ENCODE results near the gene DEPDC1B.
"Not testable (repeated sequence)": the region's sequence is repeated elsewhere in the genome, so short reads cannot be mapped to it uniquely, and the experiment has no call there.

The DEPDC1B gene

DNA sequence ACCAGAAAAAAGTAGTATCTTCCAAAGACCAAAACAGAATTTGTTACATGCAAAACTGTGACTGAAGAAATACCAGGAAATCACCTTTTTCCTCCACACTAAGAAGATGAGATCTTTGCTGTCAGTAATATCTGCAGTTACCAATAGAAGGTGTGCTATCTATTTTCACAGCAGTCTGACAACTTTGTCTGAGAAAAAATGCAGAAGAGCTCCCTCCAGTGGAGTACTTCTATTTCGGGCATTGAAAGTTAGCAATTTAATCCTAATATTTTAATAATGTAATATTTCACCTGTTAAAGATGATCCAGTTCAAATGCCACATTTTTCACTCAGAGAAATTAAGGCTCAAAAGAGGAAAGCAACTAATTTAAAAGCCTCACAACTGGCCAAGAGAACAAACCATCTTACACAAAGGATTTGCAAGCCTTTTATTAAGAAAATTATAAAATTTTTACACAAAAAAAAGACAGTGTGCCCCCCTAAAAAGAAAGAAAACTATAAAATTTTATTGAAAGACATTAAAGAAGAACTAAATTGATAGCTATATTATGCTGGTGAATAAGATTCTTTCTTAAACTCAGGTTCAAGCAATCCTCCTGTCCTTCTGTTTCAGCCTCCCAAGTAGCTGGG is 50.6 kb downstream of the DEPDC1B start:
- DNase-seq: no peak

DNA sequence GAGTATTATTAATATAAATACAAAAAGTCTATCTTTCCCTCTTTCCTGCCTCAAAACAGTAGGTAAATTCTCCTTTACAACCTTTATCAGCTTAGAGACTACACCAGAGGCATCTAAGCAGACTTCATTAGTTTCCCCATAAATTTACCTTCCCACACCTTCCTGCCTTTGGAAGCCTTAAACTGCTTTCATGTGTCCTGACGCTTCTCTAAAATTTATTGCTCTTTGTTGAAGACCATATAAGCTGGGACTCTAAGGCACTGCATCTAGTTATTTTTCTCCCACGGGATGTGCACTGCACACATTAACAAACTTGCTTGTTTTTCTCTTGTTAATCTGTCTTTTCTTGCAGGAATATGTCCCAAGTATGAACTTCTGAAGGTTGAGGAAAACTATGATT is 51.8 kb downstream of the DEPDC1B start:
- DNase-seq: no peak

DNA sequence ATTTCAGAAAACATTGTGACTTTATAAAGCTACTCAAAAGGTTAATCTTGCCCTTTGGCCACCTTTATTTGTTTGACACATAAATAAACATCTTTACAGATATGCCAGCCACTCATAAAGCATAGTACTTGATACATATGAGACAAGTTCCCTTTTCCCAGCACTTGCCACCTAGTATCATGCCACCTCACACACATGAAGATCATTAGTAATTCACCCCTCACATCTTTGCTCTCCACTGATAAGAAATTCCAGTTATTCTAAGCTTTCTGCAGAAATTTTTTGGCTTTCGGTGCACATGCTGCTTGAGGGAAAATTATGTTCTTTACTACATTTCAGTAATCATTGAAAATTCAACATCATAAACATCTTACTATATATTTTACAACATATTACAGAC is 59.1 kb downstream of the DEPDC1B start:
- DNase-seq: no peak

DNA sequence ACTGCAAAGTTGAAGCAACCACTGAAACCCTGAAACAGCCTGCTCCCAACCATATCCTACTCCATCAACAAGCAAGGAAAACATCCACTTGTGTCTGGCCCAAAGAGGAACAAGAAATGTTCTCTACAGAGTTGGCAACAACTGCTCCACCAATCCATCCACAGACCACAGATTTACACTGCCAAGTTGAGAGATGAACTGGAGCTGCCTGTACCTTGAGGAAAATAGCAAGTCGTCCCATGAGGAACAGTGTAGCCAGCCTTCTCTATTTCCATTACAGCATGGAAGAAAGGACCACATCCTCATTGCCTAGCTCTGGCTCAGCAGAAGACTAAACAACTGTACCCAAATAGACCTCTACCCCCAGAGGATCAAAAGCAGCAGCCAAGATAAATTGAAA is 60.4 kb downstream of the DEPDC1B start:
- DNase-seq: no peak

DNA sequence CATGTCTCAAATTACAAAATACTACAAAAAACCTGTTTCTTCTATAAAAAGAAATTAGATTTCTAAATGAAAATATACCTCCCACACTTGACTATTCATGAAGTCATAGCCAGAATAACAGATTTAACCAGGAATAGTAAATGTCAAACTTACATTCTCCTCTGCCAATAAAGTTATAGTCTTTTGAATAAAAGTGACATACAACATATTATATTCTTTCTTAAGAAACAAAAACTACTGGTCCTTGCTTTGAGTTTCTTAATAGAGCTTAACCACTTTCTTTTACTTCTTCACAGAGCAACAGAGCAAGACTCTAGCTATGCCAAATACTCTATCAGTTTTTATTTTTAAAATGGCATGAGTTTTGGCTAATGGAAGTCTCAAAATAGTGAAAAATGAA is 61.7 kb downstream of the DEPDC1B start:
- no peak for DNase-seq

DNA sequence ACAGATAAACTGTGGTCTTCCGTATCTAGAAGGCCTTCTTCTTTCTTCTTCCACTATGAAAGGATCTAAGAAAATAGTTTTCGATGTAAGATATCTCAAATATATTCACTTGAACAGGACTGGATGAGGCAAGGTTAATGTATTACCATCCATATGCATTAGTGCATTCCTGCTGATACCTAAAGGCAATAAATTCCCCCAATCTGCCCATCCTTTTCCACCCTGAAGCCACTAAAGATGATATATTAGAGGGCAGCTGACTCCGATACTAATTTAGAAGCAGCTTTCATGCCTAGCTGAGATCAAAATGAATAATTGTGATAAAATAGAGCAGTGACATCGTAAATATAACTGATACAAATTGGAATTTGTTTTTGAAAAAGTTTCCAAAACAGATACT is 63.3 kb downstream of the DEPDC1B start:
- DNase-seq: no peak

DNA sequence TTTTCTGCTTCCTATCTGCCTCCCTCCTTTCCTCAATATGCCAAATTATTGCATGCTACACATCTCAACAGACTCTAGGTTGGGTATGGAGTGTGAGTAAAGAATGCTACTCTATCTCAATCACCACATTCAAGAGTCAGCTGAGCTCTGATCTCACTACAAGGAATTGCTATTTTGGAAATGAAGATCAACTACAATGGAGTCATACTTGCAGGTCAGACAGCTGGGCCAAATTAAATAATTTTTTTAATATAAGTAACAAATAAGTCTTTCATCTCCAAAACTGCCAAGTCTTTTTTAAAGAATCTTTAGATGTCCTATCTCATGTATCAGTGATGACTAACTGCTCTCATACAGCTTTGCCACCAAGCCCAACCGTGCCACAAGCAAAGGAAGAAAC is 64.0 kb downstream of the DEPDC1B start:
- no peak for DNase-seq

DNA sequence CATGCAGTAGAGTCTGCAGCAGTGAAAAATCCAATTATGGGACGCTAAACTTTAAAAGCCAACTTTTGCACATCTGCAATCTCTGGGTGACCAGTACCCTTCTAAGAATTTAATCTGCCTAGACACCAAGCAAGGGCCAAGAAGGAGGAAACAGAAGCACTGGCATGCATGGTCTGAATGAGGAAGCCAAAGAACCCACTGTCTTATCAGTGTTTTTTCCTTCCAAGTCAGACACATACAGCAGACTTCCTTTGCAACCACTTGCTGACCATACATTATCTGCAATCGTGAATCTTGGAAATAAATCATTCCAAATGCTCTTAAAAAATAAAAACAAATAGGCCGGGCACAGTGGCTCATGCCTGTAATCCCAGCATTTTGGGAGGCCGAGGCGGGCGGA is 65.9 kb downstream of the DEPDC1B start:
- DNase-seq: no peak

DNA sequence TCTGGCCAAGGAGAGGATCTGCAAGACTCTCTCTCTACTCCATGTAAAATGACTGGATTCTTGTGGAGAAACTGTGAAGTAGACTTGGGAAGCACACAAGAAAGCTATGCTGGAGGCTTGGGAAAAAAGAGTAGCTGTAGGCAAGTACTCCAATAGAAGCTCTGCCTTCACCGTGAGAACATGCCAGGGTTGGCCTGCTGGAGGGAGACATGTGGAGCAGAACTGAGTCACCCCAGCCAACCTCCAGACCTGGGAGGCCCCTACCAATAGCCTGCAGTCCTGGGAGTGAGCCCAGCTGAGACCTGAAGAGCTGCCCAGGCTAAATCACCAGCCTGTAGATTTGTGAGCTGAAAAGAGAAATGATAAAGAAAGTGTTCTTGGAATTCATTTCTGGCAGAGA is 66.6 kb downstream of the DEPDC1B start:
- DNase-seq: no peak

DNA sequence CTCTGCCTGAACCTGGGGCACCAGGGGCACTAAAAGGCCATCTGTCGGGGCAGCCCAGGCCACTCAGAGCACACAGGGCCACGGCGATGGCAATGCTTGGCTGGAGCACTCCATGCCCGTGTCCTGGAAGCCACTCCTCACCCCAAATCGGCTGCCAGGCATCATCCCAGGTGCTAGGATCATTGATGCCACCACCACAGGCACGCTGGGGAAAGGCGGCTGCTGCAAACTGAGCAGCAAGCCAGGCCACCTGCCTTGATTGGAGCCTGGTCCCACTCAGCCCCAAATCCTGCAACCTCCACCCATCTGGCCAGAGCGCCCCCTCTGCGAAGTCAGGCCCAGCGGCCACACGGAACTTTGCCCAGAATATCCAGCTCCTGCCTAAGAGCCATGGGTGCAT is 67.8 kb downstream of the DEPDC1B start:
- DNase-seq: no peak

DNA sequence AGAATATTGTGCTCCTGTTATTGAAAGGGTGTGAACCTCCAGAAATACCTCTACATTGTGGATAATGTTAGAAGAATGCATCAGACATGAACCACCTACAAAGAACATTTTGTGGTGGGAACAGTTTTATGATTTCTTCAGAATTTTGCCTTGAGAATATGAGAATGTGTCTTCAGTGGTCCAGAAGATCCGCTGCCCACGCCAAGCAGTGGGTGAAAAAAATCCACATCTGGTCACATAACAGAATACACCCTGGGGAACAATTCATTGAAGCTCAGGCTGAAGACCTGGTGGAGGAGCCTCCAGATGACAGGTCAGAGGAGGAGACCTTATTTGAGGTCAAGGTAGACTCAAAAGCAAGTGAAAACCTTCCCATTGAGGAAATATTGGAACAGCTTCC is 69.1 kb downstream of the DEPDC1B start:
- DNase-seq: no peak

DNA sequence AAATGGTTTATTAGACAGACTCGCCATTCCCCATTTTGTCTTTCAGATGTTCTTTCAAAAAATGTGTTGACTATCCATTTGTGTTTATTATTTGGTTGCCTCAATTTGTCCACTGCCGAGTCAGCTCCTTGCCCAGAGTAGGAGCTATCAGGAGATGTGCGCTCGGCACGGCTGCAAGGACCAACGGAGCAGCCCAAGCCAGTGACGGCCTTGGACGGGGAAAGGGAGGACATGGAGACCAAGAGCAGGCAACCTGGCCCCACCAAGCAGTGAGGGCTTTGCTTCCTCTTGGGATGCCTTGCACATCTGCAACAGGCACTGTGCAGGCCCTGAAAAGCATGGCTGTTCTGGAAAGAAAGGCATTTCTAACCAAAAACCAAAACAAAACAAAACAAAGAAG is 69.8 kb downstream of the DEPDC1B start:
- no peak for DNase-seq

DNA sequence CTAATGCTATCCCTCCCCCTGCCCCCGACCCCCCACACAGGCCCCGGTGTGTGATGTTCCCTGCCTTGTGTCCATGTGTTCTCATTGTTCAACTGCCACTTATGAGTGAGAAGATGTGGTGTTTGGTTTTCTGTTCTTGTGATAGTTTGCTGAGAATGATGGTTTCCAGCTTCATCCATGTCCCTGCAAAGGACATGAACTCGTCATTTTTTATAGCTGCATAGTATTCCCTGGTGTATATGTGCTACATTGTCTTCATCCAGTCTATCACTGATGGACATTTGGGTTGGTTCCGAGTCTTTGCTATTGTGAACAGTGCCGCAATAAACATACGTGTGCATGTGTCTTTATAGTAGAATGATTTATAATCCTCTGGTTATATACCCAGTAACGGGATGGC is 75.1 kb downstream of the DEPDC1B start:
- not testable (repeated sequence) for DNase-seq

DNA sequence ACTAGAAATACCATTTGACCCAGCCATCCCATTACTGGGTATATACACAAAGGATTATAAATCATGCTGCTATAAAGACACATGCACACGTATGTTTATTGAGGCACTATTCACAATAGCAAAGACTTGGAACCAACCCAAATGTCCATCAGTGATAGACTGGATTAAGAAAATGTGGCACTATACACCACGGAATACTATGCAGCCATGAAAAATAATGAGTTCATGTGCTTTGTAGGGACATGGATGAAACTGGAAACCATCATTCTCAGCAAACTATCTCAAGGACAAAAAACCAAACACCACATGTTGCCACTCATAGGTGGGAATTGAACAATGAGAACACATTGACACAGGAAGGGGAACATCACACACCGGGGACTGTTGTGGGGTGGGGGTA is 79.2 kb downstream of the DEPDC1B start:
- not testable (repeated sequence) for DNase-seq

DNA sequence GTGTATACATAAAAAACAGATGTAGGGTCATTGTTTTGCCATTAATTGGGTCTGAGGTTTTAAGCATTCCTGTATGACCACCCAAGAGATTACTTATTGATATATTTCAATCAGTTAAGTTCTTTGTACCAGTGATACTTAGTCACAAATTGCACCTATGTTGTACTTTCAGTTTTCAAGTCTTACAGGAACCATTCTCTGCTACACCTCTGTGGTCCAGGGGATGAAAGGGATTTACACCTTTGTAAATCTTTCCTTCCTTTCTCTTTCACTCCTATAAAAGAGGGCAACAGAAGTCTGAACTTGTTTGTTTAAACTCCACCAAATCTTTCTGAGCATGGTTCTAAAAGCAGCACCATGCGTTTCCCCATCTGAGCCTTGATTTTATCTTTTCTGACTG is 86.1 kb downstream of the DEPDC1B start:
- DNase-seq: no peak

DNA sequence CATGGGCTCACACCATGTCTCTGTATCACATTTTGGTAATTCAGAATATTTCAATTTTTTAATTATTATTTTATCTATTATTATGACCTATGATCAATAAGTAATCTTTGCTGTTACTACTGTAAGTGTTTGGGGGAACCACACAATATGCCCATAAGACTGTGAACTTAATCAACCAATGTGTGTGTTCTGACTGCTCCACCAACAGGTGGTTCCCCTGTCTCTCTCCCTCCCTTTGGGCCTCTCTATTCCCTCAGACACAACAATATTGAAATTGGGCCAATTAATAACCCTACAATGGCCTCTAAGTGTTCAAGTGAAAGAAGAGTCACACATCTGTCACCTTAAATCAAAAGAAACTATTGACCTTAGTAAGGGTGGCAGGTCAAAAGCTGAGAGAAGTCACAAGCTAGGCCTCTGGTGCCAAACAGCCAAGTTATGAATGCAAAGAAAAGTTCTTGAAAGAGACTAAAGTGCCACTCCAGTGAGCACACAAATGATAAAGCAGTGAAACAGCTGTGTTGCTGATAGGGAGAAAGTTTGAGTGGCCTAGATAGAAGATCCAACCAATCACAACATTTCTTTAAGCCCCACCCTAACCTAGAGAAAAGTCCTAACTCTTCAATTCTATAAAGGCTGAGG is 88.7 kb downstream of the DEPDC1B start:
- no peak for DNase-seq

DNA sequence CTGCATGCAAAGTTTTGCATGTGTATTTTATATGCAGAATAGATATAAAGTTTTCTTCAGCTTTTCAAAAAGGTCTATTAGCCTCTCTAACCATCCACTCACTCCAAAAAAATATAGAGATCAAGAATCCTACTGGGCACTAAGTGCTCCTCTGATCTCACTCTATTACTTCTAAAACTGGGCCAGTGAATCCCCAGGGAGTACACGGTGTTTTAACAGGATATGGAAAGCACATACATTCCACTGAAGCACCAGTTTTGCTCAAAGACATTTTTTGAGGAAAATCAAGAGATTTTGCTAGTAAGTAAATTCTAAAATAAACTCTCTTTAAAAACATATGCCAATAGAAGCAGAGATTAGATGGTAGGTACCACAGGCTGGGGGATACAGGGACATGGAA is 95.2 kb downstream of the DEPDC1B start:
- no peak for DNase-seq

DNA sequence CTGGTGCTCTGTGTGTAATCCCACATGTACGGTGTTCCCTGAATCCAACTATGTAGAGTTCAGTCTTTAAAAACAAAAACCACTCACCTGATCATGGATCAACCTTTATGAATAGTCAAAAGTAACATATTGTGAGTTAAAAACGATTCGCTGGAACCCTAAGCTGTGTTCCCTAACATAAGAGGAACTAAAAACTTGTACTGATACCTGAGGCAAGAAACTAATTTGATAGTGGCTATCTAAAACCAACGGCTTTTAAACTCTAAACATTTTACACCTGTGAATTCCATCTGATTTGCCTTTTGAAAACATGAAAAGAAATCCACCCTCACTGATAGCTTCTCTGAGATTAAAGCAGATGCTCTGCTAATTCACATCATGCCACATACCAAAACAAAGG is 101.5 kb downstream of the DEPDC1B start:
- no peak for DNase-seq

DNA sequence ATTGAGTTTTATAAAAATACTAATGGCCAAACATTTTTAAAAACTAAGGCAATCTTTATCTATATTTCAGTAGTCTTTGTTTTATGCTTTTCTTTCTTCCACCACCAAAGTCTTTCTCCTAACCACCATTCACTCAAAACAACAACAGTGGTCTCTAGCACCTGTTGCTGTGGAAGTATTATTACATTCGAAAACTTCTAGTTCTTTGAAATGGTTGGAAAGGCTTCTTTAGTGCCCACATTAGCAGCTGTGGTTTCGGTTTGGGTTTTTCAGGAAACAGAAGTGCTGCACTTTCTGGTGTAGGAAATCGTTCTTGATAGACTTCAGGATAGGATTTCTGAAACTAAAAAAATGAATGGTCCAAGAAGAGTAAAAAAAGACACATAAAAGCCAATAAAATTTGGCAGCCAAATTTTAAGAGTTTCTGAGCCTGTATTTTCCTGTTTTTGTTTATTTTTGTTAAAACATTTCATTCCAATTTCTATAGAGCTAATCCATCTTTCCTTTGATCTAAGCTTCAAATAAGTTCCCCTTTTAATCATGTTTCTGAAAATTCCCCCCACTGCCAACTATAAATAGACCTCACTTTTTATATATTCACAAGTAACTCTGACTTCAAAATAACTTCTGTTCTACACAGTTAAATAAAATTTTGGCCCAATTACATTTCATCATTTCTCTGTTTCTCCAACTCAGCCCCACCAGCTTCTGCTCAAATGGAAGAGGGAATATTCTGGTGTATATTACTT is 102.2 kb downstream of the DEPDC1B start:
- DNase-seq: no peak

DNA sequence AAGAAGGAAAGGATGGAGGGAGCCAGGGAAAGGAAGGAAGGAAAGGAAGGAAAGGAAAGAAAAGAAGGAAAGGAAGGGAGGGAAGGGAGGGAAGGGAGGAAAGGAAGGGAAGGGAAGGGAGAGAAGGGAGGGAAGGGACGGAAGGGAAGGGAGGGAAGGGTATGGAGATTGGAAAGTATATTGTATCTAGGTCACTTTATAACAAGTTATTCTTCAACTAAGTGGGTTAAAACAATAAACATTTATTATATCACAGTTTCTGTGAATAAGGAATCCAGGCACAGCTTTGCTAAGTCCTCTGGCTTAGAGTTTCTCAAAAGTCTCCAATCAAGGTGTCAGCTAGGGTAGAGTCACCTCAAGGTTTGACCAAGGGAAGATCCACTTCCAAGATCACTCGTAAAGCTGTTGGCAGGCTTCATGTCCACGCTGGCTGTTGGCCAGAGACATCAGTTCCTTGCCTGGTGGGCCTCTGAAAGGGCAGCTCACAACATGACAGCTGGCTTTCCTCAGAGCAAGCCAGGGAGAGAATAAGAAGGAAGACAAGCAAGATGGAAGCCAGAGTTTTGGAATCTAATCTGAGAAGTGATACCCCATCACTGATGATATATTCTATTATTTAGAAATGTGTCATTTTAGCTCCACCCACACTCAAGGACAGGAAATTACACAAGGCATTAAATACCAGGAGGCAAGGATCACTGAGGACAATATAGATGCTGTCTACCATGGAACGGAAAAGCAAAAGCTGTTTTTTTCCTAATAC is 105.1 kb downstream of the DEPDC1B start:
- no peak for DNase-seq

DNA sequence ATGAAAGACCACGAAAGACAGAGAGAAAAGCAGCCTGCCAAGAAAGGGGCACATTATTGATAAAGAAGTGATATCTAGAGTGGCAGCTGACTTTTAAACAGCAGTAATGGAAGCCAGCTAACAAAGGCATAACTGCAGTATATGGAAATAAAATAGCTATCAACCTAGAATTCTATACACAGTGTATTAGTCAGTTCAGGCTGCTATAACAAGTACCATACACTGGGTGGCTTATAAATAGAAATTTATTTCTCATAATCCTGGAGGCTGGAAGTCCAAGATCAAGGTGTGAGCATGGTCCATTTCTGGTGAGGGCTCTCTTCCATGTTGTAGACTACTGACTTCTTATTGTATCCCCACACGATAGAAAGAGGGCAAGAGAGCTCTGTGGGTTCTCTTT is 109.8 kb downstream of the DEPDC1B start:
- DNase-seq: no peak

DNA sequence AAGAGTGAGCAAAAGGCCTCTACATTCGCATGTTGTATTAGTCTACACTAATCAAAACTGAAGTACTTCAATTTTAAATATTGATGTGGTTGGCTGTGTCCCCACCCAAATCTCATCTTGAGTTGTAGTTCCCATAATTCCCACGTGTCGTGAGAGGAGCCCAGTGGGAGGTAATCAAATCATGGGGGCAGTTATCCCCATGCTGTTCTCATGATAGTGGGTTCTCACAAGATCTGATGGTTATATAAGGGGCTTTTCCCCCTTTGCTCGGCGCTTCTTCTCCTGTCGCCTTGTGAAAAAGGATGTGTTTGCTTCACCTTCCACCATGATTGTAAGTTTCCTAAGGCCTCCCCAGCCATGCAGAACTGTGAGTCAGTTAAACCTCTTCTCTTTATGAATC is 112.7 kb downstream of the DEPDC1B start:
- DNase-seq: not testable (repeated sequence)
